GM12878 (cell line): ENCODE data around the gene NDUFC2. TPM values are rescaled to one million over a fixed set of nuclear protein-coding genes. Genes with fewer than 3 reads are reported as not detected.

Source experiments
- ASH2L ChIP-seq: fragments of 300-600, 200-600 bp; sonication (generic); IDR thresholded peaks from 2 replicates; pipeline ENCODE4 v1.6.1; 2017; ENCODE audit warnings: low read depth, mild to moderate bottlenecking, borderline replicate concordance
- BACH1 ChIP-seq: fragments of 450-650 bp; IDR thresholded peaks from 2 replicates; pipeline ENCODE4 v1.6.1; 2017; ENCODE audit warnings: mild to moderate bottlenecking, borderline replicate concordance
- DPF2 ChIP-seq: fragments of 450-650 bp; IDR thresholded peaks from 2 replicates; pipeline ENCODE4 v1.6.1; 2017; ENCODE audit warnings: mild to moderate bottlenecking
- EED ChIP-seq: sonication (generic); IDR thresholded peaks from 2 replicates; pipeline ENCODE4 v1.6.1; 2016; ENCODE audit warnings: antibody characterized with exemption, low read depth
- GABPA ChIP-seq: IDR thresholded peaks from 2 replicates; pipeline ENCODE4 v1.6.1; 2014; ENCODE audit warnings: antibody characterized with exemption, low read depth, mild to moderate bottlenecking, inconsistent platforms
- HDAC6 ChIP-seq: fragments of 200-600 bp; sonication (generic); IDR thresholded peaks from one replicate; pipeline ENCODE4 v1.8.0; 2017; ENCODE audit warnings: antibody characterized with exemption; ENCODE audit not compliant: unreplicated experiment
- IKZF1 ChIP-seq: fragments of 450-650 bp; conservative IDR thresholded peaks from 2 replicates; pipeline ENCODE4 v1.6.1; 2017; ENCODE audit warnings: antibody characterized with exemption, mild to moderate bottlenecking
- KDM1A ChIP-seq: fragments of 200-600 bp; sonication (generic); IDR thresholded peaks from 2 replicates; pipeline ENCODE4 v1.6.1; 2016; ENCODE audit warnings: borderline replicate concordance
- MEF2A ChIP-seq: IDR thresholded peaks from 2 replicates; pipeline ENCODE4 v1.6.1; 2011; ENCODE audit warnings: low read depth, mild to moderate bottlenecking, low read length, moderate library complexity; ENCODE audit not compliant: insufficient read depth
- POLR2AphosphoS5 ChIP-seq: IDR thresholded peaks from 2 replicates; pipeline ENCODE4 v1.6.1; 2011; ENCODE audit warnings: mild to moderate bottlenecking, low read length, inconsistent platforms
- POU2F2 ChIP-seq: IDR thresholded peaks from 3 replicates; pipeline ENCODE4 v1.6.1; 2011; ENCODE audit warnings: low read depth, mild to moderate bottlenecking, low read length, borderline replicate concordance
- RELB ChIP-seq: fragments of 450-650 bp; IDR thresholded peaks from 2 replicates; pipeline ENCODE4 v1.6.1; 2017; ENCODE audit warnings: low read depth, mild to moderate bottlenecking, moderate library complexity
- RFX5 ChIP-seq: IDR thresholded peaks from 2 replicates; pipeline ENCODE4 v1.6.1; 2011; ENCODE audit warnings: low read depth, low read length, improper control_type of control experiment
- RUNX3 ChIP-seq: IDR thresholded peaks from 2 replicates; pipeline ENCODE4 v1.6.1; 2012; ENCODE audit warnings: low read length, inconsistent platforms
- STAT3 ChIP-seq: IDR thresholded peaks from 2 replicates; pipeline ENCODE4 v1.6.1; 2011; ENCODE audit warnings: low read depth, low read length, improper control_type of control experiment
- TAF1 ChIP-seq: IDR thresholded peaks from 2 replicates; pipeline ENCODE4 v1.6.1; 2011; ENCODE audit warnings: mild to moderate bottlenecking, low read depth, low read length, borderline replicate concordance
- TCF12 ChIP-seq: IDR thresholded peaks from 2 replicates; pipeline ENCODE4 v1.6.1; 2011; ENCODE audit warnings: low read depth, mild to moderate bottlenecking, low read length
- YBX1 ChIP-seq: fragments of 450-650 bp; IDR thresholded peaks from 2 replicates; pipeline ENCODE4 v1.6.1; 2016; ENCODE audit warnings: antibody characterized with exemption
- YY1 ChIP-seq: IDR thresholded peaks from 2 replicates; pipeline ENCODE4 v1.6.1; 2011; ENCODE audit warnings: low read depth, mild to moderate bottlenecking, low read length
- ZBED1 ChIP-seq: IDR thresholded peaks from 2 replicates; pipeline ENCODE4 v1.6.1; 2016; ENCODE audit warnings: borderline replicate concordance
- ZBTB11 ChIP-seq: fragments of 450-650 bp; formaldehyde crosslinking; IDR thresholded peaks from 2 replicates; pipeline ENCODE4 v1.5.0; 2022; ENCODE audit warnings: mild to moderate bottlenecking, missing genetic modification characterization
- ZZZ3 ChIP-seq: IDR thresholded peaks from 2 replicates; pipeline ENCODE4 v1.6.1; 2011; ENCODE audit warnings: low read depth; ENCODE audit not compliant: control insufficient read depth, insufficient read length
- polyA plus RNA-seq, 11 experiments: library from polyadenylated mRNA; depleted of rRNA in 4 of 11; unstranded in 6 of 11; stranded (reverse) in 5 of 11; fragments of >200 nt; fragmentation: Nextera tagmentation in 4 of 11; fragmentation: Illumina TruSeq in 1 of 11; extraction: Ambion mirVana in 4 of 11; extraction: Trizol in 1 of 11; gene quantifications; 1 replicate in 1 of 11; 2 replicates in 10 of 11; pipeline versions ENCODE4 v1.2.1 to v1.2.3, GENCODE V29; 2011 to 2016; ENCODE audit warnings: inconsistent platforms in 2 of 11, missing spikeins in 2 of 11, low read depth in 1 of 11
- total RNA-seq, 4 experiments: library from RNA; depleted of rRNA in 3 of 4; stranded (reverse); fragments of >200 nt in 3 of 4; fragmentation: Illumina TruSeq in 1 of 4; extraction: Trizol in 1 of 4; gene quantifications; 2 replicates each; pipeline versions ENCODE4 v1.2.1 to v1.2.3, GENCODE V29; 2013 to 2021
- TF ChIP-seq, protein P1 (sequence below): fragments of 150-350 bp; IDR thresholded peaks from 2 replicates; pipeline ENCODE4 v1.6.1; 2016; ENCODE audit warnings: low read depth, low read length

Gene NDUFC2
- total and polyA plus RNA-seq, 10 of the 15 experiments (the other 5 are each of a cell fraction or from before 2014, with no cell fraction given) = 103 to 529 (median 192) TPM

GRCh38 chr11:78079232-78080083, at the start of gene NDUFC2 (continued):
- TF ChIP-seq IKZF1 = peak; percentile 88
- peak; percentile 84 for TF ChIP-seq YY1
- TF ChIP-seq RUNX3 = peak; percentile 89
- peak; percentile 47 for TF ChIP-seq EED
- TF ChIP-seq RFX5 = 0 out of 2 replicates have a peak, but pooled peaks have one; percentile 38
- peak; percentile 19 for TF ChIP-seq ZZZ3
- peak; percentile 88 for TF ChIP-seq POU2F2
- TF ChIP-seq STAT3 = no peak
- TF ChIP-seq, protein P1, sequence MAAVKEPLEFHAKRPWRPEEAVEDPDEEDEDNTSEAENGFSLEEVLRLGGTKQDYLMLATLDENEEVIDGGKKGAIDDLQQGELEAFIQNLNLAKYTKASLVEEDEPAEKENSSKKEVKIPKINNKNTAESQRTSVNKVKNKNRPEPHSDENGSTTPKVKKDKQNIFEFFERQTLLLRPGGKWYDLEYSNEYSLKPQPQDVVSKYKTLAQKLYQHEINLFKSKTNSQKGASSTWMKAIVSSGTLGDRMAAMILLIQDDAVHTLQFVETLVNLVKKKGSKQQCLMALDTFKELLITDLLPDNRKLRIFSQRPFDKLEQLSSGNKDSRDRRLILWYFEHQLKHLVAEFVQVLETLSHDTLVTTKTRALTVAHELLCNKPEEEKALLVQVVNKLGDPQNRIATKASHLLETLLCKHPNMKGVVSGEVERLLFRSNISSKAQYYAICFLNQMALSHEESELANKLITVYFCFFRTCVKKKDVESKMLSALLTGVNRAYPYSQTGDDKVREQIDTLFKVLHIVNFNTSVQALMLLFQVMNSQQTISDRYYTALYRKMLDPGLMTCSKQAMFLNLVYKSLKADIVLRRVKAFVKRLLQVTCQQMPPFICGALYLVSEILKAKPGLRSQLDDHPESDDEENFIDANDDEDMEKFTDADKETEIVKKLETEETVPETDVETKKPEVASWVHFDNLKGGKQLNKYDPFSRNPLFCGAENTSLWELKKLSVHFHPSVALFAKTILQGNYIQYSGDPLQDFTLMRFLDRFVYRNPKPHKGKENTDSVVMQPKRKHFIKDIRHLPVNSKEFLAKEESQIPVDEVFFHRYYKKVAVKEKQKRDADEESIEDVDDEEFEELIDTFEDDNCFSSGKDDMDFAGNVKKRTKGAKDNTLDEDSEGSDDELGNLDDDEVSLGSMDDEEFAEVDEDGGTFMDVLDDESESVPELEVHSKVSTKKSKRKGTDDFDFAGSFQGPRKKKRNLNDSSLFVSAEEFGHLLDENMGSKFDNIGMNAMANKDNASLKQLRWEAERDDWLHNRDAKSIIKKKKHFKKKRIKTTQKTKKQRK = no peak
- TF ChIP-seq YBX1 = no peak
- peak; percentile 76; the same call in 1 of the 2 replicates for TF ChIP-seq RELB
- no peak for TF ChIP-seq MEF2A
- peak; percentile 68; the same call in 1 of the 2 replicates for TF ChIP-seq TCF12
- TF ChIP-seq TAF1 = peak; percentile 94
- TF ChIP-seq ZBED1 = peak; percentile 78
- no peak for TF ChIP-seq ASH2L
- no peak for TF ChIP-seq KDM1A
- TF ChIP-seq DPF2 = peak; percentile 76
- no peak for TF ChIP-seq HDAC6
- TF ChIP-seq ZBTB11 (CRISPR knock-in tag) = peak; percentile 95
- peak; percentile 86 for TF ChIP-seq GABPA
- TF ChIP-seq POLR2AphosphoS5 = peak; percentile 92
- peak; percentile 55 for TF ChIP-seq BACH1
